CD8-positive, alpha-beta memory T cell (primary cell): ENCODE data around the gene UBN1. TPM values are rescaled to one million over a fixed set of nuclear protein-coding genes. Genes with fewer than 3 reads are reported as not detected.

Source experiments
- CTCF ChIA-PET: fragments of 350-600 bp; sonication (Branson Sonifier 250); formaldehyde crosslinking; loops from one replicate; lab custom pipeline; 2021; ENCODE audit warnings: antibody characterized with exemption; lab: Charles Lee
- POLR2A ChIA-PET: fragments of 350-600 bp; sonication (Branson Sonifier 250); formaldehyde crosslinking; loops from one replicate; lab custom pipeline; 2021; ENCODE audit warnings: antibody characterized with exemption; lab: Charles Lee
- DNase-seq, 5 donors: peaks; one replicate each; pipeline versions ENCODE4 v3.0.0 to v3.0.0-alpha.2; 2020 to 2022; ENCODE audit warnings: mixed read lengths in 1 of 5
- H3K27ac ChIP-seq: one replicate; pipeline ENCODE4 v1.7.0; 2013; ENCODE audit warnings: low read depth, mild to moderate bottlenecking, low read length, moderate library complexity
- H3K27me3 ChIP-seq: 2 replicates; pipeline ENCODE4 v1.7.0; 2013; ENCODE audit warnings: low read length, mild to moderate bottlenecking; ENCODE audit not compliant: insufficient read depth, poor library complexity, severe bottlenecking
- H3K36me3 ChIP-seq: 2 replicates; pipeline ENCODE4 v1.7.0; 2013; ENCODE audit warnings: mild to moderate bottlenecking, low read length, moderate library complexity; ENCODE audit not compliant: insufficient read depth
- H3K4me1 ChIP-seq: 2 replicates; pipeline ENCODE4 v1.7.0; 2013; ENCODE audit warnings: mild to moderate bottlenecking, low read length, moderate library complexity; ENCODE audit not compliant: insufficient read depth
- H3K4me3 ChIP-seq: 2 replicates; pipeline ENCODE4 v1.7.0; 2013; ENCODE audit warnings: mild to moderate bottlenecking, low read length
- H3K9me3 ChIP-seq: 2 replicates; pipeline ENCODE4 v1.7.0; 2013; ENCODE audit warnings: mild to moderate bottlenecking, low read length
- H3K27ac Mint-ChIP-seq, 8 donors: one replicate each; pipeline ENCODE4 v1.8.0; 2020 to 2021; ENCODE audit warnings: mixed read lengths in 8 of 8, mild to moderate bottlenecking in 6 of 8, inconsistent platforms in 3 of 8, moderate library complexity in 3 of 8
- H3K27me3 Mint-ChIP-seq, 2 donors: one replicate each; pipeline ENCODE4 v1.8.0; 2020 to 2021; ENCODE audit warnings: mixed read lengths in 2 of 2, mild to moderate bottlenecking in 1 of 2, moderate library complexity in 1 of 2
- H3K36me3 Mint-ChIP-seq, 3 donors: one replicate each; pipeline ENCODE4 v1.8.0; 2020 to 2021; ENCODE audit warnings: mixed read lengths in 3 of 3, inconsistent platforms in 1 of 3, mild to moderate bottlenecking in 1 of 3
- H3K4me1 Mint-ChIP-seq, 3 donors: one replicate each; pipeline ENCODE4 v1.8.0; 2020 to 2021; ENCODE audit warnings: mixed read lengths in 3 of 3, inconsistent platforms in 1 of 3, mild to moderate bottlenecking in 1 of 3
- H3K4me3 Mint-ChIP-seq, 7 donors: one replicate each; pipeline ENCODE4 v1.8.0; 2020 to 2021; ENCODE audit warnings: mixed read lengths in 7 of 7, mild to moderate bottlenecking in 6 of 7, moderate library complexity in 4 of 7, inconsistent platforms in 2 of 7
- H3K9me3 Mint-ChIP-seq, 5 donors: one replicate each; pipeline ENCODE4 v1.8.0; 2020 to 2022; ENCODE audit warnings: mixed read lengths in 5 of 5, mild to moderate bottlenecking in 3 of 5, moderate library complexity in 2 of 5, inconsistent platforms in 1 of 5
- polyA plus RNA-seq: library from polyadenylated mRNA; unstranded; fragments of 300-500 nt; fragmentation: Illumina TruSeq; gene quantifications from one replicate; pipeline ENCODE4 v1.2.3, GENCODE V29; 2021
- total RNA-seq, 2 experiments: library from RNA; stranded (reverse); gene quantifications; one replicate each; pipeline ENCODE4 v1.2.3, GENCODE V29; 2021

Gene UBN1
- total and polyA plus RNA-seq, 3 experiments from 2014 or later, result 23.3 to 41.0 (median 40.3) TPM

DNA sequence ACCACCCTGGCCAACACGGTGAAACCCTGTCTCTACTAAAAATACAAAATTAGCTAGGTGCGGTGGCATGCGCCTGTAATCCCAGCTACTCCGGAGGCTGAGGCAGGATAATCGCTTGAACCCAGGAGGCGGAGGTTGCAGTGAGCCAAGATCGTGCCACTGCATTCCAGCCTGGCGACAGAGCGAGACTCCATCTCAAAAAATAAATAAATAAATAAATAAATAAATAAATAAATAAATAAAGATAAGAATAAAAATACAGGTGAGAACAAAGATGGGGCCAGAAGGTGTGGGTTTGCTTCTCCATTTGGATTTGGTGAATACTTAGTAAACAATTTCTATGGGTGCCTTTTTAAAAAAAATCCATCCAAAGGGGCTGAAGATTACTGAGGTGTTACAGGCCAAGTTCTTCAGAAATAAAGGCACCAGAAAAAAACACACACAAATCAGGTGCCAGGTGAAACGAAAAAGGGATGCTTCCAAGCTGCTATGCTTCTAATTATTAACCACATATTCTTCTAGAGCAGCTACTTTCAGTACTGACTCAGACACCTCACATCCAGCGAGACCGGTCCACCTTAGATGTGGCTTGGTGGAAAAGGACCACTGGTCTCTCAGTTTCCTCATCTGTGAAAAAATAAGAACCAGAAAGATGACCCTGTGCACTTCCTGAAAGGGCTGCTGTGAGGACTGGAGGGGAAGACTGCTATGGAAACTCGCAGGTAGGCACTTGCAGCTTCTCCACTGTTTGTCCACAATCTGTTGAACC lies 9.4 kb upstream of the UBN1 start:
- Mint-ChIP-seq H3K36me3 (peaks cover 7 to 81% (median 15%) of the 10 kb centered on the region in 3 donors), H3K27me3 (no peaks in the 10 kb centered on the region), H3K27ac (no peak overlapping the region), H3K4me3 (peak overlapping the region in 1 of 7 donors; percentile 13), H3K9me3 (no peaks in the 10 kb centered on the region), H3K4me1 (peaks cover 5 to 27% (median 26%) of the 10 kb centered on the region in 3 donors)
- no peak for DNase-seq
- POLR2A ChIA-PET, result no interaction called here
- no peaks in the 10 kb centered on the region for H3K27me3 ChIP-seq
- H3K9me3 ChIP-seq, result no peaks in the 10 kb centered on the region
- H3K36me3 ChIP-seq, result peaks cover 35% of the 10 kb centered on the region
- H3K4me1 ChIP-seq, result no peaks in the 10 kb centered on the region
- H3K4me3 ChIP-seq, result no peak overlapping the region
- H3K27ac ChIP-seq, result no peak overlapping the region
- CTCF ChIA-PET, result no interaction called here

DNA sequence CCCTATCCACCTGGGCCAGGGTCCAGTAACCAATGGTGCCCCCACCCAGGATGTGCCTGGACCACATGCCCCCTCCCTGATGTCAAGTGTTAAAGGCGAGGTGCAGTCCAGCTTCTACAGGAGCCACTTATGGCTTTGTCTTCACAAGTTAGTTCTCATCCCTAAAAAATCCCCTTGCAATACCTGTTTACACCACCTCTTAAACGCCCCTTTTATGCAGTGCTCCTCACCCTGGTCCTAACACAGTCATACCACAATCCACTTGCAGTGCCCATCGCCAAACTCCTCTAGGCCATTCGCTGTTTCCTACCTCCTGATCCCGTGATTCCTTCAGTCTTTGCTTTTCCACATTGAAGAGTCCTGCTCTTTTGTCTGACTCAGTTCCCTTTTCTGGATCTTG lies 7.3 kb upstream of the UBN1 start:
- CTCF ChIA-PET, result no interaction called here
- no peaks in the 10 kb centered on the region for H3K9me3 ChIP-seq
- peaks cover 7 to 86% (median 21%) of the 10 kb centered on the region in 3 donors for H3K36me3 Mint-ChIP-seq

DNA sequence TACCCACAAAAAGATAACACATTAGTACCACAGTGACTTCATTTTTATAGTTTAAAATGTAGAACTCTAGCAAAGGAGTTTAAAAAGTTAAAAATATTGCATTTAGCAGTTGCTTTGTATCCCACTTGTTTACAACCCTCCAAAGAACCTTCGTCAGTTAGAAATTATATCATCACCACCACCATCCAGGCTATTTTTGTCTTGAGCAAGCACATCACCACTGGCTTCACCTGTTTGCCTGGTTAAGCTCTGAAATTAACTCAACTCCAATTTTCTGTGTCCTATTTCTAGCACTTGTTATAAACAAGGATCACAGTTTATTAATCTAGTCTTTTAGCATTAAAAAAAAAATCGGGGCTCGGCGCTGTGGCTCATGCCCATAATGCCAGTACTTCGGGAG lies 6.3 kb upstream of the UBN1 start:
- Mint-ChIP-seq H3K36me3 (peaks cover 7 to 87% (median 21%) of the 10 kb centered on the region in 3 donors), H3K4me3 (no peak overlapping the region), H3K27ac (peak overlapping the region in 4 of 8 donors; percentile 10 to 52 (median 25)), H3K4me1 (peaks cover 12 to 33% (median 31%) of the 10 kb centered on the region in 3 donors), H3K27me3 (no peaks in the 10 kb centered on the region), H3K9me3 (no peaks in the 10 kb centered on the region)
- ChIA-PET POLR2A (no interaction called here), CTCF (no interaction called here)
- H3K27ac ChIP-seq, result no peak overlapping the region
- peaks cover 12% of the 10 kb centered on the region for H3K4me1 ChIP-seq
- H3K9me3 ChIP-seq, result no peaks in the 10 kb centered on the region
- H3K27me3 ChIP-seq, result no peaks in the 10 kb centered on the region
- peaks cover 35% of the 10 kb centered on the region for H3K36me3 ChIP-seq
- no peak overlapping the region for H3K4me3 ChIP-seq
- DNase-seq, result no peak

More for the DNA sequence above, 7.3 kb upstream of the UBN1 start:
- H3K36me3 ChIP-seq, result peaks cover 35% of the 10 kb centered on the region
- Mint-ChIP-seq H3K27me3 (no peaks in the 10 kb centered on the region), H3K4me3 (no peak overlapping the region), H3K4me1 (peaks cover 4 to 23% (median 20%) of the 10 kb centered on the region in 3 donors), H3K9me3 (no peaks in the 10 kb centered on the region), H3K27ac (peak overlapping the region in 4 of 8 donors; percentile 13 to 65 (median 28))
- peaks cover 2% of the 10 kb centered on the region for H3K4me1 ChIP-seq
- no peak overlapping the region for H3K4me3 ChIP-seq
- POLR2A ChIA-PET, result no interaction called here
- no peak overlapping the region for H3K27ac ChIP-seq
- no peaks in the 10 kb centered on the region for H3K27me3 ChIP-seq
- DNase-seq, result no peak

DNA sequence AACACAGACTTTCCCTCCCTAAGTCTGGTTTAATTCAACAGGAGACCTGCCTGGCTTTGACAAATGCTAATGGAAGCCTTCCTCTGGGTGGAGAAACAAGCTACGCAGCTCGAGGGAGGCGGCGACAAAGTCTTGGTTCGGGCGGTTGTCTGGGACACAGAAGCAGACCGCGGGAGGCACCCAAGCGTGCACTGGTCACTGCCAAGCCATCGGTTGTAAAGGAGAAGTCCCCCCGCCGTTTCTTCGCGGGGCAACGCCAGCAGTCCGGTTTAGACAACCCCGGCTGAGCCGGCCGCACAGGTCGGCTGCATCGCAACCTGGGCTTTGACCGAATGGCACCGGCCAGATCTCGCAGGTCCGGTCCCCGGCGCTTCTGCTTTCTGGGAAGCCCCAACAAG lies 779 bp upstream of the UBN1 start:
- POLR2A ChIA-PET, result interaction anchor here (1.6 kb wide), 1 partner anchor 44 kb away, joined by 4 read pairs; the partner anchor contains the start of gene ROGDI
- peaks cover 50 to 60% (median 54%) of the 10 kb centered on the region in 3 donors for H3K4me1 Mint-ChIP-seq
- peaks cover 0 to 43% (median 9%) of the 10 kb centered on the region in 3 donors for H3K36me3 Mint-ChIP-seq

DNA sequence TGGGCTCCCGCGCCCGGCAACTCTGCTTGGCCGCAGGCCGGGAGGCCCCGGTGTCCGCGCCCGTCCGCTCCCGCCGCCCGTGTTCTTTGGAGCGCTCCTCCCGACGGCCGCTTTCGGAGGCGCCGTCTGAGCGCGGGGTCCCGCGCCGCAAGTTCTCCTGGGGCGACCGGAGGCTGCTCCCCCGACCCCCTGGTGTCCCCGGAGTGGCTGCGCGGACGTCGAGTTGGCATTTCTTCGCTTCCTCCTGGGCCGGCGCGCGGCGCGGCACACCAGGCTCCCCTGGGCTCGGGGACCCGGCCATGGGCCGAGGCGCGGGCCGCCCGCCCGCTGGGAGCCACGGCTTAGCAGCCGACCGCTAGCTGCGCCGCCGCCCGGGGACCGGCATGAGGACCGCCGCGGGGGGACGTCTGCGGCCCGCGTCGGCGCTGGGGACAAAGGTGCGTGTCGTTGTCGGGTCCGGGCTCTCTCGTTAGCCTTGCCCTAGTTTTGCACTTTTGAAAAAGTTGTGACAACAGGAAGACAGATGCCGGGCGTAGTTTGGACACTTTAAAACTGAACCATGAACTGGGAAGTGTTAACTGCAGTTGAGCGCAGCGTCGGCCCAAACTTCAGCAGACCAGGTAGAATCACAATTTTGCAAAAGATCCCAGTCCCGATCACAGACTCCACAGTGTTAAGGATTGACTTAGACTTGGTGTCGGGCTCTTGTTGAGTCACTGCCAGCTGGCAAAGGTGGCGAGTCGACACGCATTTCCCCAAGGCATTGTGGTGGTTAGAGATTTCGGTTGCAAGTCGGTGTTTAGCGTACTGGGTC lies 700 bp downstream of the UBN1 start:
- no peaks in the 10 kb centered on the region for H3K27me3 ChIP-seq
- H3K27ac Mint-ChIP-seq, result peak overlapping the region; percentile 81 to 96 (median 94)
- DNase-seq, result peak in 2 of 5 donors; percentile 9 to 20
- H3K4me1 Mint-ChIP-seq, result peaks cover 57 to 74% (median 66%) of the 10 kb centered on the region in 3 donors
- CTCF ChIA-PET, result no interaction called here
- no peaks in the 10 kb centered on the region for H3K9me3 ChIP-seq
- H3K4me3 Mint-ChIP-seq, result peak overlapping the region; percentile 87 to 97 (median 92)
- peak overlapping the region; percentile 77 for H3K4me3 ChIP-seq
- peaks cover 0 to 38% (median 9%) of the 10 kb centered on the region in 3 donors for H3K36me3 Mint-ChIP-seq
- H3K4me1 ChIP-seq, result peaks cover 49% of the 10 kb centered on the region
- no peaks in the 10 kb centered on the region for H3K9me3 Mint-ChIP-seq
- H3K36me3 ChIP-seq, result peaks cover 9% of the 10 kb centered on the region
- POLR2A ChIA-PET, result interaction anchor here (1.0 to 1.6 kb wide), 3 partner anchors 45 to 113 kb away, joined by 3 to 4 read pairs (median 4); partner anchors contain the start of genes DNAAF8 and ROGDI
- peak overlapping the region; percentile 89 for H3K27ac ChIP-seq
- no peaks in the 10 kb centered on the region for H3K27me3 Mint-ChIP-seq

More for the DNA sequence above, 779 bp upstream of the UBN1 start:
- CTCF ChIA-PET, result no interaction called here
- H3K9me3 ChIP-seq, result no peaks in the 10 kb centered on the region
- H3K36me3 ChIP-seq, result peaks cover 16% of the 10 kb centered on the region
- peak overlapping the region; percentile 55 for H3K4me3 ChIP-seq
- Mint-ChIP-seq H3K27ac (peak overlapping the region; percentile 78 to 97 (median 95)), H3K4me3 (peak overlapping the region; percentile 85 to 93 (median 88)), H3K9me3 (no peaks in the 10 kb centered on the region), H3K27me3 (no peaks in the 10 kb centered on the region)
- H3K4me1 ChIP-seq, result peaks cover 48% of the 10 kb centered on the region
- DNase-seq, result peak in 4 of 5 donors; percentile 6 to 12 (median 8)
- peak overlapping the region; percentile 89 for H3K27ac ChIP-seq
- H3K27me3 ChIP-seq, result no peaks in the 10 kb centered on the region

- Histone ChIP-seq H3K9me3 (no peaks in the 10 kb centered on the region), H3K4me1 (peaks cover 44% of the 10 kb centered on the region), H3K4me3 (peak overlapping the region; percentile 7), H3K36me3 (peaks cover 4% of the 10 kb centered on the region), H3K27ac (no peak overlapping the region), H3K27me3 (no peaks in the 10 kb centered on the region)
- H3K27ac Mint-ChIP-seq, result peak overlapping the region in 2 of 8 donors; percentile 42 to 55
- H3K27me3 Mint-ChIP-seq, result no peaks in the 10 kb centered on the region
- H3K36me3 Mint-ChIP-seq, result peaks cover 0 to 39% (median 5%) of the 10 kb centered on the region in 3 donors
- ChIA-PET POLR2A (no interaction called here), CTCF (no interaction called here)
- no peak for DNase-seq
- H3K9me3 Mint-ChIP-seq, result no peaks in the 10 kb centered on the region
- H3K4me1 Mint-ChIP-seq, result peaks cover 54 to 61% (median 59%) of the 10 kb centered on the region in 3 donors
- H3K4me3 Mint-ChIP-seq, result peak overlapping the region; percentile 11 to 65 (median 32)
These were observed 2.9 kb downstream of the UBN1 start for GRCh38 chr16:4850211-4850610.

- H3K36me3 ChIP-seq, result peaks cover 14% of the 10 kb centered on the region
- POLR2A ChIA-PET, result interaction anchor here (0.6 kb wide), 1 partner anchor 47 kb away, joined by 6 read pairs; no protein-coding TSS in a partner anchor
- H3K4me3 ChIP-seq, result no peak overlapping the region
- Mint-ChIP-seq H3K4me3 (no peak overlapping the region), H3K27ac (peak overlapping the region in 6 of 8 donors; percentile 26 to 57 (median 34)), H3K27me3 (no peaks in the 10 kb centered on the region), H3K9me3 (no peaks in the 10 kb centered on the region), H3K4me1 (peaks cover 41 to 53% (median 47%) of the 10 kb centered on the region in 3 donors), H3K36me3 (peaks cover 0 to 44% (median 4%) of the 10 kb centered on the region in 3 donors)
- H3K27ac ChIP-seq, result no peak overlapping the region
- CTCF ChIA-PET, result no interaction called here
- H3K9me3 ChIP-seq, result no peaks in the 10 kb centered on the region
- H3K27me3 ChIP-seq, result no peaks in the 10 kb centered on the region
- DNase-seq, result no peak
- peaks cover 32% of the 10 kb centered on the region for H3K4me1 ChIP-seq
These were observed 5.1 kb downstream of the UBN1 start for GRCh38 chr16:4852221-4852872.
